ENCODE data around the gene CCNYL1.

Gene CCNYL1

DNA sequence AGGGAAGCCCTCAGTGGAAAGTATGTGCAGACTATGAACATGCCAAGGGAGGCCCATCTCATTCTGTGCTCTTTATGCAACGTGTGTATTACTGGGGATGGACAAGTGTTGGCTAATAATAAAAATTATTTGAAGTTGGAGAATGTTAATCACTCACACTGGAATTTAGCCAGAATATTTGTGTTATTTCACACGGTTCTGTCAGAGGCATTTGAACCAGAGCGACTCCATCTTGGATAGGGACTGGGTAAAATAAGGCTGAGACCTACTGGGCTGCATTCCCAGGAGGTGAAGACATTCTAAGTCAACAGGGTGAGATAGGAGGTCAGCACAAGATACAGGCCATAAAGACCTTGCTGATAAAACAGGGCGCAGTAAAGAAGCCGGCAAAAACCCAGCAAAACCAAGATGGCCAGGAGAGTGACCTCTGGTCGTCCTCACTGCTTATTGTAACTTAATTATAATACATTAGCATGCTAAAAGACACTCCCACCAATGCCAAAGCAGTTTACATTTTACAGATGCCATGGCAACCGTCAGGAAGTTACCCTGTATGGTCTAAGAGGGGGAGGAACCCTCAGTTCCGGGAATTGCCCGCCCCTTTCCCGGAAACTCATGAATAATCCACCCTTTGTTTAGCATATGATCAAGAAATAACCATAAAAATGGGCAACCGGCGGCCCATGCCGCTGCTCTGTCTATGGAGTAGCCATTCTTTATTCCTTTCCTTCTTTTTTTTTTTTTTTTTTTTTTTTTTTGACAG lies 60.8 kb downstream of the CCNYL1 start:
- no peak overlapping the region for H3K27ac ChIP-seq (ENCODE audit: low read depth, low read length)
- H3K9me3 ChIP-seq (ENCODE audit: insufficient read depth, low read depth, low read length): peaks cover 4% of the 10 kb centered on the region
- no peak overlapping the region for H3K4ac ChIP-seq (ENCODE audit: low read depth, low read length)
- H4K91ac ChIP-seq (ENCODE audit: low read depth, low read length): no peak overlapping the region
- H3K36me3 ChIP-seq (ENCODE audit: control insufficient read depth in 1 of 2, insufficient read depth in 2 of 2, low read length in 2 of 2): peaks cover 0 to 5% of the 10 kb centered on the region in 2 experiments
- H3K79me1 ChIP-seq (ENCODE audit: low read length): peaks cover 9% of the 10 kb centered on the region
- H3K27me3 ChIP-seq (ENCODE audit: insufficient read depth, low read length): no peaks in the 10 kb centered on the region
- no peak overlapping the region for H3K23ac ChIP-seq (ENCODE audit: low read length)
- H3K4me1 ChIP-seq (ENCODE audit: control insufficient read depth in 1 of 2, insufficient read depth in 2 of 2, low read length in 2 of 2): peaks cover 14 to 17% of the 10 kb centered on the region in 2 experiments
- H4K12ac ChIP-seq (ENCODE audit: low read depth, low read length): no peak overlapping the region
- peak; percentile 51 to 75 for DNase-seq
- H2AFZ ChIP-seq (ENCODE audit: insufficient read depth, low read length, poor library complexity): no peak overlapping the region
- H3K79me2 ChIP-seq (ENCODE audit: control insufficient read depth, insufficient read depth, low read length, poor library complexity): peaks cover 10% of the 10 kb centered on the region
- H2AK5ac ChIP-seq (ENCODE audit: low read length): no peak overlapping the region
- no peak overlapping the region for H2BK120ac ChIP-seq (ENCODE audit: insufficient read depth, low read length, poor library complexity)
- WGBS (ENCODE audit: extremely low coverage, insufficient coverage, insufficient read length): no CpG with 5 or more reads among the region's 13 CpGs
- no peak overlapping the region for H4K8ac ChIP-seq (ENCODE audit: low read depth, low read length)
- H3K9ac ChIP-seq (ENCODE audit: low read length): no peak overlapping the region
- H3K4me2 ChIP-seq (ENCODE audit: low read length): no peak overlapping the region
- no peak overlapping the region for H3K14ac ChIP-seq (ENCODE audit: low read length)
- H3K18ac ChIP-seq (ENCODE audit: low read length): no peak overlapping the region
- no peak overlapping the region for H2BK5ac ChIP-seq (ENCODE audit: low read depth, low read length, poor library complexity)
- H2BK12ac ChIP-seq (ENCODE audit: low read length): no peak overlapping the region
- H3K4me3 ChIP-seq (ENCODE audit: low read depth, low read length): no peak overlapping the region

GRCh38 chr2:207772844-207773205 lies 61.4 kb downstream of the CCNYL1 start:
- no peak overlapping the region for H3K4me2 ChIP-seq (ENCODE audit: low read length)
- DNase-seq: no peak
- H4K12ac ChIP-seq (ENCODE audit: low read depth, low read length): no peak overlapping the region

GRCh38 chr2:207775473-207775872 lies 64.0 kb downstream of the CCNYL1 start:
- Histone ChIP-seq H3K23ac (ENCODE audit: low read length) (no peak overlapping the region), H3K79me2 (ENCODE audit: control insufficient read depth, insufficient read depth, low read length, poor library complexity) (no peaks in the 10 kb centered on the region), H3K18ac (ENCODE audit: low read length) (no peak overlapping the region), H3K9me3 (ENCODE audit: insufficient read depth, low read depth, low read length) (no peaks in the 10 kb centered on the region), H3K27ac (ENCODE audit: low read depth, low read length) (no peak overlapping the region), H3K4me2 (ENCODE audit: low read length) (no peak overlapping the region), H2AK5ac (ENCODE audit: low read length) (no peak overlapping the region), H3K14ac (ENCODE audit: low read length) (no peak overlapping the region), H3K4me3 (ENCODE audit: low read depth, low read length) (no peak overlapping the region), H2BK120ac (ENCODE audit: insufficient read depth, low read length, poor library complexity) (no peak overlapping the region), H4K12ac (ENCODE audit: low read depth, low read length) (no peak overlapping the region), H3K9ac (ENCODE audit: low read length) (no peak overlapping the region), H3K4ac (ENCODE audit: low read depth, low read length) (no peak overlapping the region), H3K36me3 (ENCODE audit: control insufficient read depth in 1 of 2, insufficient read depth in 2 of 2, low read length in 2 of 2) (no peaks in the 10 kb centered on the region), H2BK12ac (ENCODE audit: low read length) (no peak overlapping the region), H2BK5ac (ENCODE audit: low read depth, low read length, poor library complexity) (no peak overlapping the region), H3K4me1 (ENCODE audit: control insufficient read depth in 1 of 2, insufficient read depth in 2 of 2, low read length in 2 of 2) (peaks cover 2 to 7% of the 10 kb centered on the region in 2 experiments), H4K91ac (ENCODE audit: low read depth, low read length) (no peak overlapping the region), H4K8ac (ENCODE audit: low read depth, low read length) (no peak overlapping the region), H3K27me3 (ENCODE audit: insufficient read depth, low read length) (no peaks in the 10 kb centered on the region), H3K79me1 (ENCODE audit: low read length) (no peaks in the 10 kb centered on the region), H2AFZ (ENCODE audit: insufficient read depth, low read length, poor library complexity) (no peak overlapping the region)
- no CpG with 5 or more reads among the region's 3 CpGs for WGBS (ENCODE audit: extremely low coverage, insufficient coverage, insufficient read length)
- no peak for DNase-seq

More at GRCh38 chr2:207772844-207773205, 61.4 kb downstream of the CCNYL1 start:
- no peak overlapping the region for H3K9ac ChIP-seq (ENCODE audit: low read length)
- no peaks in the 10 kb centered on the region for H3K9me3 ChIP-seq (ENCODE audit: insufficient read depth, low read depth, low read length)
- H3K23ac ChIP-seq (ENCODE audit: low read length): no peak overlapping the region
- H3K27me3 ChIP-seq (ENCODE audit: insufficient read depth, low read length): no peaks in the 10 kb centered on the region
- H3K4me3 ChIP-seq (ENCODE audit: low read depth, low read length): no peak overlapping the region
- no peak overlapping the region for H3K14ac ChIP-seq (ENCODE audit: low read length)
- no peak overlapping the region for H3K27ac ChIP-seq (ENCODE audit: low read depth, low read length)
- WGBS (ENCODE audit: extremely low coverage, insufficient coverage, insufficient read length): no CpG with 5 or more reads among the region's 13 CpGs
- H3K79me1 ChIP-seq (ENCODE audit: low read length): peaks cover 9% of the 10 kb centered on the region
- H3K4ac ChIP-seq (ENCODE audit: low read depth, low read length): no peak overlapping the region
- H2BK120ac ChIP-seq (ENCODE audit: insufficient read depth, low read length, poor library complexity): no peak overlapping the region
- H2AFZ ChIP-seq (ENCODE audit: insufficient read depth, low read length, poor library complexity): peak overlapping the region; percentile 23
- no peak overlapping the region for H4K8ac ChIP-seq (ENCODE audit: low read depth, low read length)
- no peak overlapping the region for H3K18ac ChIP-seq (ENCODE audit: low read length)
- H2BK5ac ChIP-seq (ENCODE audit: low read depth, low read length, poor library complexity): no peak overlapping the region
- H3K4me1 ChIP-seq (ENCODE audit: control insufficient read depth in 1 of 2, insufficient read depth in 2 of 2, low read length in 2 of 2): peaks cover 9 to 12% of the 10 kb centered on the region in 2 experiments
- H3K79me2 ChIP-seq (ENCODE audit: control insufficient read depth, insufficient read depth, low read length, poor library complexity): peaks cover 6% of the 10 kb centered on the region
- H2BK12ac ChIP-seq (ENCODE audit: low read length): no peak overlapping the region
- no peak overlapping the region for H4K91ac ChIP-seq (ENCODE audit: low read depth, low read length)
- no peak overlapping the region for H2AK5ac ChIP-seq (ENCODE audit: low read length)
- no peaks in the 10 kb centered on the region for H3K36me3 ChIP-seq (ENCODE audit: control insufficient read depth in 1 of 2, insufficient read depth in 2 of 2, low read length in 2 of 2)

GRCh38 chr2:207777124-207777523 lies 65.7 kb downstream of the CCNYL1 start:
- Histone ChIP-seq H3K4me3 (ENCODE audit: low read depth, low read length) (no peak overlapping the region), H3K79me1 (ENCODE audit: low read length) (no peaks in the 10 kb centered on the region), H2AK5ac (ENCODE audit: low read length) (no peak overlapping the region), H3K18ac (ENCODE audit: low read length) (no peak overlapping the region), H3K27ac (ENCODE audit: low read depth, low read length) (no peak overlapping the region), H3K79me2 (ENCODE audit: control insufficient read depth, insufficient read depth, low read length, poor library complexity) (no peaks in the 10 kb centered on the region), H2BK120ac (ENCODE audit: insufficient read depth, low read length, poor library complexity) (no peak overlapping the region), H2AFZ (ENCODE audit: insufficient read depth, low read length, poor library complexity) (no peak overlapping the region), H4K91ac (ENCODE audit: low read depth, low read length) (no peak overlapping the region), H2BK12ac (ENCODE audit: low read length) (no peak overlapping the region), H2BK5ac (ENCODE audit: low read depth, low read length, poor library complexity) (no peak overlapping the region), H3K4me2 (ENCODE audit: low read length) (no peak overlapping the region), H4K8ac (ENCODE audit: low read depth, low read length) (no peak overlapping the region), H3K23ac (ENCODE audit: low read length) (no peak overlapping the region), H3K4ac (ENCODE audit: low read depth, low read length) (no peak overlapping the region), H3K14ac (ENCODE audit: low read length) (no peak overlapping the region), H4K12ac (ENCODE audit: low read depth, low read length) (no peak overlapping the region), H3K9me3 (ENCODE audit: insufficient read depth, low read depth, low read length) (no peaks in the 10 kb centered on the region), H3K27me3 (ENCODE audit: insufficient read depth, low read length) (no peaks in the 10 kb centered on the region), H3K9ac (ENCODE audit: low read length) (no peak overlapping the region), H3K36me3 (ENCODE audit: control insufficient read depth in 1 of 2, insufficient read depth in 2 of 2, low read length in 2 of 2) (no peaks in the 10 kb centered on the region), H3K4me1 (ENCODE audit: control insufficient read depth in 1 of 2, insufficient read depth in 2 of 2, low read length in 2 of 2) (no peaks in the 10 kb centered on the region)
- no CpG with 5 or more reads among the region's 6 CpGs for WGBS (ENCODE audit: extremely low coverage, insufficient coverage, insufficient read length)
- no peak for DNase-seq
